ENCODE data around the gene BRSK1.

BRSK1 gene

DNA sequence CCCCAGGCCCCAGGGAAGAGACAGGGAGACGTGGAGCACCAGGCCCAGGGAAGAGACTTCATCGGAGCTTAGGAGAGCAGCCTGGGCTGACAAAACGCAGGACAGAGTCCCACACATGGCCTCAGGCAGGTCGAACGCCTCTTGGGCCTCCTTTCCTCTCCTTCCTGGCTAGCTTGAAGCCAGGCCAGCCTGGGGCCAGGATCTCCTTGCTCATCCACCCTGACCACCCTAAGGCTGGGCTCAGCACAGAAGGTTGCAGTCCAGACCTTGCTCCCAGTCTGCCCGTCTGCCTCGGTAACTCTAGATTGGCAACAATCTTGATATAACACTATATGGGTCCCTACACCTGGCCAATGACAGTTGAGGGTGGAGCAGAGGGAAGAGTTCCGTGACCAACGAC, 35.1 kb upstream of the BRSK1 start:
- TF ChIP-seq, protein P1, sequence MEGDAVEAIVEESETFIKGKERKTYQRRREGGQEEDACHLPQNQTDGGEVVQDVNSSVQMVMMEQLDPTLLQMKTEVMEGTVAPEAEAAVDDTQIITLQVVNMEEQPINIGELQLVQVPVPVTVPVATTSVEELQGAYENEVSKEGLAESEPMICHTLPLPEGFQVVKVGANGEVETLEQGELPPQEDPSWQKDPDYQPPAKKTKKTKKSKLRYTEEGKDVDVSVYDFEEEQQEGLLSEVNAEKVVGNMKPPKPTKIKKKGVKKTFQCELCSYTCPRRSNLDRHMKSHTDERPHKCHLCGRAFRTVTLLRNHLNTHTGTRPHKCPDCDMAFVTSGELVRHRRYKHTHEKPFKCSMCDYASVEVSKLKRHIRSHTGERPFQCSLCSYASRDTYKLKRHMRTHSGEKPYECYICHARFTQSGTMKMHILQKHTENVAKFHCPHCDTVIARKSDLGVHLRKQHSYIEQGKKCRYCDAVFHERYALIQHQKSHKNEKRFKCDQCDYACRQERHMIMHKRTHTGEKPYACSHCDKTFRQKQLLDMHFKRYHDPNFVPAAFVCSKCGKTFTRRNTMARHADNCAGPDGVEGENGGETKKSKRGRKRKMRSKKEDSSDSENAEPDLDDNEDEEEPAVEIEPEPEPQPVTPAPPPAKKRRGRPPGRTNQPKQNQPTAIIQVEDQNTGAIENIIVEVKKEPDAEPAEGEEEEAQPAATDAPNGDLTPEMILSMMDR (IDR thresholded peaks at IDR 0.05; ENCODE audit: low read depth, low read length, missing control alignments) = no peak
- H3K4me3 ChIP-seq (ENCODE audit: low read depth, low read length) = no peak overlapping the region
- no peak for DNase-seq (ENCODE audit: low read depth)

GRCh38 chr19:55249841-55250240, 34.0 kb upstream of the BRSK1 start:
- TF ChIP-seq, protein P1 (IDR thresholded peaks at IDR 0.05; ENCODE audit: low read depth, low read length, missing control alignments) = no peak
- no peak overlapping the region for H3K4me3 ChIP-seq (ENCODE audit: low read depth, low read length)

GRCh38 chr19:55250262-55251036, 33.3 kb upstream of the BRSK1 start:
- TF ChIP-seq, protein P1 (IDR thresholded peaks at IDR 0.05; ENCODE audit: low read depth, low read length, missing control alignments) = no peak
- no peak for DNase-seq (ENCODE audit: low read depth)
- H3K4me3 ChIP-seq (ENCODE audit: low read depth, low read length) = no peak overlapping the region

More at GRCh38 chr19:55249841-55250240, 34.0 kb upstream of the BRSK1 start:
- DNase-seq (ENCODE audit: low read depth) = no peak

GRCh38 chr19:55251341-55252081, 32.3 kb upstream of the BRSK1 start:
- TF ChIP-seq, protein P1 (IDR thresholded peaks at IDR 0.05; ENCODE audit: low read depth, low read length, missing control alignments) = no peak
- peak overlapping the region; percentile 6 for H3K4me3 ChIP-seq (ENCODE audit: low read depth, low read length)
- DNase-seq (ENCODE audit: low read depth) = no peak

- H3K4me3 ChIP-seq (ENCODE audit: low read depth, low read length) = peak overlapping the region; percentile 93
- TF ChIP-seq, protein P1 (IDR thresholded peaks at IDR 0.05; ENCODE audit: low read depth, low read length, missing control alignments) = no peak
- no peak for DNase-seq (ENCODE audit: low read depth)
Measured at GRCh38 chr19:55252760-55253663, 30.8 kb upstream of the BRSK1 start.

GRCh38 chr19:55253842-55254624, 29.8 kb upstream of the BRSK1 start:
- TF ChIP-seq, protein P1 (IDR thresholded peaks at IDR 0.05; ENCODE audit: low read depth, low read length, missing control alignments) = peak; percentile 14
- H3K4me3 ChIP-seq (ENCODE audit: low read depth, low read length) = peak overlapping the region; percentile 93
- DNase-seq (ENCODE audit: low read depth) = peak; percentile 83

All from GM12864 (cell line).